ENCODE measurements around the gene TP53BP2.

GRCh38 chr1:223849352-223850254, 3.9 kb upstream of the TP53BP2 start:
- TF ChIP-seq CTCF (IDR thresholded peaks at IDR 0.05) (no peak), POLR2A (IDR thresholded peaks at IDR 0.05; ENCODE audit: low read depth) (no peak)
